ENCODE measurements around the gene MRPL50.

GRCh38 chr9:101415578-101415977, 17.2 kb upstream of the MRPL50 start:
- TF ChIP-seq POLR2A (IDR thresholded peaks at IDR 0.05) (no peak), CTCF (IDR thresholded peaks at IDR 0.05) (no peak)

All from transverse colon (tissue), 3 donors.